ENCODE measurements around the gene SKAP2. TPM values are rescaled to one million over a fixed set of nuclear protein-coding genes. Genes with fewer than 3 reads are reported as not detected.

The SKAP2 gene
- total RNA-seq, 1 experiment from 2014 or later = 3.2 TPM

DNA sequence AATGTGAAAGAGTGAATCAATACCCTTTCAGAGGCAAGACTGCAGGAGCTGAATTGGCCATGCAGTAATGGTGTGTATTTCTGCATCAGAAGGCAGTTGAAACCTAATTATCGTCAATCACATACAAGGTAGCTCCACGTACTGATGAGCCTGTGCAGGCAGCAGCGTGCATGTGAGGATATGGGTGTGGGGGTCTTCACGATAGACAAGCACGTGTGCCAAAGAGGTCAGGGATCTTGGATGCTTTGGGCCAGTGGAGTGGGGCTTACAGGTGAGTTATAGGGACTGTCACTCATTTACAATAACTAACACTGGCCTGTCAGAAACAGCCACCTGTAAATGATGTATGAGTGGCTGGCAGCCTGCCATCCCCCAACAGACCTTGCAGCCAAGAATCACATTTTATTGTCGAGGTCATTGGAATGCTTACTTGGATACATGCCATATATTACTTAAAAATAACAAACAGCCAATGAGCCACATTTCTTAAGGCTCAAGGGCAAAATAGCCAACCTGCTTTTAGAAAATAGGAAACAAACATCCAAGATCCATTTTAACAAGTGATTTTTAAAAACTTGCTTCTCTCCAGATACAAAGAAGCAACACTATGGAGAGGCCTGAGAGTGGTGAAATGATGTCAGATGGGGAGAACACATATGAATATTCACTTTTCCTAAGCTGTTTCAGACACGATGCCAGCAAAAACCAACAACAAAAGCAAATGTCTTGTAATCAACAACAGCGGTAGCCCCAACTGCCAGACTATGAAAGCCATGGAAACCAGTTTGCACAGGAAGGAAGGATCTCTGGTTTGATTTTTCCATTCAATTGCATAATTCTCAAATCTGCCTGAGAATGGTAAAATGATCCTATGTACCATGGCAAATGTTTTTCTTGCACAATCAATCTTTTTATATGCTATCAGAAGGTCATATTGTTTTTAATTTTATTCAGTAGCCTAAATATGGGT is 210.7 kb downstream of the SKAP2 start:
- no peak overlapping the region for H3T11ph ChIP-seq (ENCODE audit: low read length)
- H3K23me2 ChIP-seq (ENCODE audit: insufficient read length, low read depth, low read length, poor library complexity, severe bottlenecking) = peaks cover 5% of the 10 kb centered on the region
- H3K14ac ChIP-seq (ENCODE audit: insufficient read depth, low read length) = no peak overlapping the region
- Mint-ChIP-seq H3K27me3 (ENCODE audit: low read depth) (peaks cover 1% of the 10 kb centered on the region; the same call in 1 of the 2 replicates), H3K9me3 (no peaks in the 10 kb centered on the region), H3K36me3 (ENCODE audit: insufficient read depth in 1 of 3, low read depth in 3 of 3) (no peaks in the 10 kb centered on the region), H3K27ac (peak overlapping the region in 1 of 3 experiments; percentile 81; a peak in 2 of 7 replicates), H3K4me1 (peaks cover 50 to 56% of the 10 kb centered on the region in 2 experiments), H3K4me3 (no peak overlapping the region; a peak in 1 of 5 replicates)
- H3K27me3 ChIP-seq (ENCODE audit: insufficient read depth, low read length) = no peaks in the 10 kb centered on the region
- no peaks in the 10 kb centered on the region for H4K20me1 ChIP-seq (ENCODE audit: control insufficient read depth, insufficient read depth, insufficient read length)
- H2AFZ ChIP-seq (ENCODE audit: low read length) = no peak overlapping the region
- H4K5ac ChIP-seq (ENCODE audit: insufficient read length, low read depth, low read length) = no peak overlapping the region
- no peak overlapping the region for H2BK120ac ChIP-seq (ENCODE audit: low read depth, low read length, poor library complexity, severe bottlenecking)
- H3K4me1 ChIP-seq (ENCODE audit: insufficient read depth, low read length) = peaks cover 5% of the 10 kb centered on the region; the same call in 1 of the 2 replicates
- no peak overlapping the region for H2AK5ac ChIP-seq (ENCODE audit: insufficient read length, low read length)
- H3K79me2 ChIP-seq (ENCODE audit: insufficient read depth, low read length) = no peaks in the 10 kb centered on the region
- no peak overlapping the region for H3K9ac ChIP-seq (ENCODE audit: extremely low read depth, insufficient read length, low read length)
- WGBS (ENCODE audit: extremely low coverage, insufficient read length, low lambda C conversion rate) = no CpG with 5 or more reads among the region's 8 CpGs
- TF ChIP-seq, protein P1, sequence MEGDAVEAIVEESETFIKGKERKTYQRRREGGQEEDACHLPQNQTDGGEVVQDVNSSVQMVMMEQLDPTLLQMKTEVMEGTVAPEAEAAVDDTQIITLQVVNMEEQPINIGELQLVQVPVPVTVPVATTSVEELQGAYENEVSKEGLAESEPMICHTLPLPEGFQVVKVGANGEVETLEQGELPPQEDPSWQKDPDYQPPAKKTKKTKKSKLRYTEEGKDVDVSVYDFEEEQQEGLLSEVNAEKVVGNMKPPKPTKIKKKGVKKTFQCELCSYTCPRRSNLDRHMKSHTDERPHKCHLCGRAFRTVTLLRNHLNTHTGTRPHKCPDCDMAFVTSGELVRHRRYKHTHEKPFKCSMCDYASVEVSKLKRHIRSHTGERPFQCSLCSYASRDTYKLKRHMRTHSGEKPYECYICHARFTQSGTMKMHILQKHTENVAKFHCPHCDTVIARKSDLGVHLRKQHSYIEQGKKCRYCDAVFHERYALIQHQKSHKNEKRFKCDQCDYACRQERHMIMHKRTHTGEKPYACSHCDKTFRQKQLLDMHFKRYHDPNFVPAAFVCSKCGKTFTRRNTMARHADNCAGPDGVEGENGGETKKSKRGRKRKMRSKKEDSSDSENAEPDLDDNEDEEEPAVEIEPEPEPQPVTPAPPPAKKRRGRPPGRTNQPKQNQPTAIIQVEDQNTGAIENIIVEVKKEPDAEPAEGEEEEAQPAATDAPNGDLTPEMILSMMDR (conservative IDR thresholded peaks at IDR 0.05) = no peak
- no peak overlapping the region for H2BK12ac ChIP-seq (ENCODE audit: insufficient read length, low read depth, low read length)
- H3K4ac ChIP-seq (ENCODE audit: low read depth, low read length) = no peak overlapping the region
- no peak overlapping the region for H3K4me2 ChIP-seq (ENCODE audit: insufficient read depth, insufficient read length, low read length)
- no peak overlapping the region for H2BK15ac ChIP-seq (ENCODE audit: low read depth, low read length)
- no peak overlapping the region for H2BK5ac ChIP-seq (ENCODE audit: insufficient read length, low read length)
- H3K23ac ChIP-seq (ENCODE audit: insufficient read length, low read depth, low read length) = no peak overlapping the region
- H3K56ac ChIP-seq (ENCODE audit: insufficient read length, low read depth, low read length) = no peak overlapping the region
- no peak overlapping the region for H2BK20ac ChIP-seq (ENCODE audit: low read depth, low read length, poor library complexity, severe bottlenecking)
- DNase-seq = no peak
- no peak overlapping the region for H3K27ac ChIP-seq (ENCODE audit: insufficient read length, low read depth, low read length)
- H3K18ac ChIP-seq (ENCODE audit: insufficient read length, low read depth, low read length) = no peak overlapping the region
- no peak overlapping the region for H4K8ac ChIP-seq (replicated peaks; ENCODE audit: insufficient read length, low read depth, low read length)
- no peaks in the 10 kb centered on the region for H3K9me3 ChIP-seq (ENCODE audit: control insufficient read depth, low read depth, low read length)
- no peaks in the 10 kb centered on the region for H3K79me1 ChIP-seq (ENCODE audit: insufficient read depth, low read depth, low read length, poor library complexity, severe bottlenecking)
- no peak overlapping the region for H4K91ac ChIP-seq (ENCODE audit: insufficient read length, low read depth, low read length)

Data from H9 (cell line).